PC-3 (cell line): ENCODE results near the gene LRRFIP1.
"Not testable (repeated sequence)": the region's sequence is repeated elsewhere in the genome, so short reads cannot be mapped to it uniquely, and the experiment has no call there.

Experiments used
- CTCF ChIP-seq: fragments of 300-600 bp; sonication (generic); conservative IDR thresholded peaks from 2 replicates; pipeline ENCODE4 v1.5.1; 2017; ENCODE audit warnings: antibody characterized with exemption, low read depth, mild to moderate bottlenecking, low read length
- EZH2 ChIP-seq: fragments of 300-600 bp; sonication (generic); IDR thresholded peaks from one replicate; pipeline ENCODE4 v1.6.1; 2017; ENCODE audit warnings: antibody characterized with exemption, mild to moderate bottlenecking, low read length; ENCODE audit not compliant: unreplicated experiment

GRCh38 chr2:237606522-237606921 lies 20.9 kb upstream of the LRRFIP1 start:
- TF ChIP-seq CTCF, EZH2: not testable (repeated sequence)
